Testis (tissue), 3 donors: ENCODE measurements around the gene LNP1. TPM values are rescaled to one million over a fixed set of nuclear protein-coding genes. Genes with fewer than 3 reads are reported as not detected.

Experiments used
- DNase-seq: peaks from one replicate; pipeline ENCODE4 v3.0.0-alpha.2; 2019
- H3K27ac ChIP-seq, 2 donors: fragments of 200-600 bp; sonication (generic); one replicate each; pipeline ENCODE4 v1.5.1; 2019
- H3K27me3 ChIP-seq: fragments of 200-600 bp; sonication (generic); one replicate; pipeline ENCODE4 v1.5.1; 2019
- H3K36me3 ChIP-seq: fragments of 200-600 bp; sonication (generic); one replicate; pipeline ENCODE4 v1.5.1; 2017; ENCODE audit warnings: low read depth; ENCODE audit errors: missing control alignments
- H3K4me1 ChIP-seq: fragments of 200-600 bp; sonication (generic); one replicate; pipeline ENCODE4 v1.5.1; 2019
- H3K4me3 ChIP-seq, 2 donors: fragments of 200-600 bp; sonication (generic); one replicate each; pipeline ENCODE4 v1.5.1; 2017 to 2019
- H3K9me3 ChIP-seq: fragments of 200-600 bp; sonication (generic); one replicate; pipeline ENCODE4 v1.5.1; 2017
- POLR2A ChIP-seq: fragments of 450-650 bp; IDR thresholded peaks from one replicate; pipeline ENCODE4 v1.6.1; 2017; ENCODE audit warnings: antibody characterized with exemption, mild to moderate bottlenecking, moderate library complexity
- WGBS, 2 donors: methylation state at CpG; one replicate each; pipeline ENCODE4 v1.1.5; 2018; 5-methylcytosine and 5-hydroxymethylcytosine counted together
- intact Hi-C: fragments of 100-400 bp; cut with DNase I; formaldehyde crosslinking; loops from one replicate; pipeline ENCODE4 v1.15.1; 2023; ENCODE audit warnings: low total_unique reads
- polyA plus RNA-seq: library from polyadenylated mRNA; stranded (reverse); fragments of 350-450 nt; fragmentation: Illumina TruSeq; extraction: RNeasy Lipid Tissue Mini Kit (QIAGEN cat#74804); gene quantifications from one replicate; pipeline ENCODE4 v1.2.3, GENCODE V29; 2014; ENCODE audit warnings: low read depth, low replicate concordance; ENCODE audit not compliant: insufficient read depth
- total RNA-seq, 2 donors: library from RNA; depleted of rRNA; stranded (reverse); fragments of >200 nt; gene quantifications; one replicate each; pipeline ENCODE4 v1.2.3, GENCODE V29; 2016
- TF ChIP-seq, protein P1 (sequence below), 3 experiments: fragments of 450-650 bp in 2 of 3; fragments of 200-600 bp in 1 of 3; sonication (generic) in 1 of 3; IDR thresholded peaks; one replicate each; pipeline ENCODE4 v1.5.1; 2016 to 2019; ENCODE audit warnings: antibody characterized with exemption in 3 of 3, mild to moderate bottlenecking in 2 of 3, moderate library complexity in 1 of 3

LNP1 gene
- total and polyA plus RNA-seq, 3 donors from 2014 or later, result 14.1 to 57.6 (median 20.9) TPM

DNA sequence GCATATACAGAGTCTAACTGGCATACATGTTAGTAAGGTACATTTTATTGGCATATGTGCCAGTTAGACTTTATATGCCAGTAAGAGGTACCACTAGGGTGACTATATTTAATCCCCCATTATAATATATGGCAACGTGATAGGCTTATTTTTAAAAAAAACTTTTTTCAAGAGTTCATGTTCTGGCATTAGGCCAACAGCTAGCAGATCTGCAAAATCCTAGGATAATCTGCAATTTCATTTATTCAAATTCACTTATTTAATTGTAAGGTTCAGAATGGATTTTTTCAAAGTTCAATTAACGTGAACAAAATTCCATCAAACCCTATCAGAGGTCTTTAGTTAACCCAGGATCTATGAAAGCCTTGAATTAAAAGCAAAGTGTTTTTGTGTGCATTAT is 34.9 kb upstream of the LNP1 start:
- no peak for DNase-seq
- no peak for TF ChIP-seq POLR2A
- TF ChIP-seq, protein P1, sequence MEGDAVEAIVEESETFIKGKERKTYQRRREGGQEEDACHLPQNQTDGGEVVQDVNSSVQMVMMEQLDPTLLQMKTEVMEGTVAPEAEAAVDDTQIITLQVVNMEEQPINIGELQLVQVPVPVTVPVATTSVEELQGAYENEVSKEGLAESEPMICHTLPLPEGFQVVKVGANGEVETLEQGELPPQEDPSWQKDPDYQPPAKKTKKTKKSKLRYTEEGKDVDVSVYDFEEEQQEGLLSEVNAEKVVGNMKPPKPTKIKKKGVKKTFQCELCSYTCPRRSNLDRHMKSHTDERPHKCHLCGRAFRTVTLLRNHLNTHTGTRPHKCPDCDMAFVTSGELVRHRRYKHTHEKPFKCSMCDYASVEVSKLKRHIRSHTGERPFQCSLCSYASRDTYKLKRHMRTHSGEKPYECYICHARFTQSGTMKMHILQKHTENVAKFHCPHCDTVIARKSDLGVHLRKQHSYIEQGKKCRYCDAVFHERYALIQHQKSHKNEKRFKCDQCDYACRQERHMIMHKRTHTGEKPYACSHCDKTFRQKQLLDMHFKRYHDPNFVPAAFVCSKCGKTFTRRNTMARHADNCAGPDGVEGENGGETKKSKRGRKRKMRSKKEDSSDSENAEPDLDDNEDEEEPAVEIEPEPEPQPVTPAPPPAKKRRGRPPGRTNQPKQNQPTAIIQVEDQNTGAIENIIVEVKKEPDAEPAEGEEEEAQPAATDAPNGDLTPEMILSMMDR (IDR thresholded peaks at IDR 0.05), result no peak
- no peak overlapping the region for H3K4me3 ChIP-seq
- intact Hi-C loops, result no loop called here
- no peaks in the 10 kb centered on the region for H3K4me1 ChIP-seq
- H3K9me3 ChIP-seq, result no peaks in the 10 kb centered on the region
- H3K27ac ChIP-seq, result no peak overlapping the region
- H3K36me3 ChIP-seq, result no peaks in the 10 kb centered on the region
- no peaks in the 10 kb centered on the region for H3K27me3 ChIP-seq
- WGBS, 2 donors, result 83 to 91% methylated on average over 2 of the region's 2 CpGs

DNA sequence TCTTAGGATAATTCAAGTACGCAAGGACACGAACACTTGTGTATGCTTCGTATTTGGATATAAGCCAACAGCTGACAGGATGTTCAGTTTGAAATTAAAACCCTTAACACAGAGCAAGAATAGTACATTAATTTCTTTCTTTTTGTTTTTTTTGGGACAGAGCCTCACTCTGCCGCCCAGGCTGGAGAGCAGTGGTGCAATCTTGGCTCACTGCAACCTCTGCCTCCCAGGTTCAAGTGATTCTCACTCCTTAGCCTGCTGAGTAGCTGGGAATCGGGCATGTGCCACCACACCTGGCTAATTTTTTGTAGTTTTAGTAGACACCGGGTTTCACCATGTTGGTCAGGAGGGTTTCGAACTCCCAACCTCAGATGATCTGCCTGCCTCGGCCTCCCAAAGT is 32.9 kb upstream of the LNP1 start:
- Histone ChIP-seq H3K27ac (no peak overlapping the region), H3K4me3 (no peak overlapping the region), H3K27me3 (no peaks in the 10 kb centered on the region), H3K36me3 (no peaks in the 10 kb centered on the region), H3K9me3 (no peaks in the 10 kb centered on the region), H3K4me1 (no peaks in the 10 kb centered on the region)
- WGBS, 2 donors, result 72 to 81% methylated on average over 8 of the region's 8 CpGs
- DNase-seq, result no peak
- intact Hi-C loops, result no loop called here
- TF ChIP-seq POLR2A, result no peak
- TF ChIP-seq, protein P1 (IDR thresholded peaks at IDR 0.05), result no peak

DNA sequence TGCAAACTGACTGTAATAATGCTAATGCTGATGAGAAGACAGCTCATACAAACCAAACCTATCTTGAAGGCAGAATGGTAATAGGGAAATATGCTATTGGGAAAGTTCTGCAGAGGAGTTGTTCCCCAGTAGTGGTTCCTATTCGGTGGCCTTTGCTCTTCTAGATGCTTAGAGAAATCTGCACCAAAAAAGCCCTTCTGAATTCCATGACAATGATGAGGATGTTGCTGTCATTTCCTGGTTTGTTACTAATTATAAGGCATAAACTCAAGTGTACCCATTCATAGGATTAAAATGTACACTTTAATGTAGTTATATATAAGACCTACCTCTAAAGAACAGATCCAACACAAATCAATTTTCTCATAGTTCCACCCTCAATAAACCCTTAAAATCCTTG is 30.6 kb upstream of the LNP1 start:
- no peak overlapping the region for H3K4me3 ChIP-seq
- H3K36me3 ChIP-seq, result no peaks in the 10 kb centered on the region
- no peaks in the 10 kb centered on the region for H3K27me3 ChIP-seq
- TF ChIP-seq POLR2A, result no peak
- TF ChIP-seq, protein P1 (IDR thresholded peaks at IDR 0.05), result no peak
- no peaks in the 10 kb centered on the region for H3K4me1 ChIP-seq
- DNase-seq, result no peak
- WGBS, 2 donors, result 77 to 100% methylated on average over 1 of the region's 1 CpG
- no peak overlapping the region for H3K27ac ChIP-seq
- intact Hi-C loops, result no loop called here
- no peaks in the 10 kb centered on the region for H3K9me3 ChIP-seq

DNA sequence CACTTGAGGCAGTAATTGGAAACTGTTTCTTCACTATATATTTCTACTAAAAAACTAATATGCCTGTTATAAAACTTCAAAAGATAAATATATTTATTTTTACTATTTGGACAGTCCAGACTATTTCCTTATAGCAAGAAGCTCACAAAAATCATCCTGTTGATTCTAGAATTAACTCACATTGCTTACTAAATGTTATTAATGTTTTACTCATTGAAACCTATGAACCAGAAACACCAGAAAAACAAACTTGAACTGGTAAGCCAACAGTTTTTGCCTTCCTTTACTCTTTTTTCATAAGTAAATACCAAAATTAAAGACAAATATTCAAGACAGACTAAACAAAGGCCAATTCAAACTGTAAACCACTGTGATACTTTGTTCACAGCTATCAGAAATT is 26.8 kb upstream of the LNP1 start:
- DNase-seq, result no peak
- TF ChIP-seq, protein P1 (IDR thresholded peaks at IDR 0.05), result no peak
- TF ChIP-seq POLR2A, result no peak
- intact Hi-C loops, result no loop called here
- Histone ChIP-seq H3K4me3 (no peak overlapping the region), H3K27me3 (no peaks in the 10 kb centered on the region), H3K9me3 (no peaks in the 10 kb centered on the region), H3K36me3 (no peaks in the 10 kb centered on the region), H3K27ac (no peak overlapping the region), H3K4me1 (no peaks in the 10 kb centered on the region)

DNA sequence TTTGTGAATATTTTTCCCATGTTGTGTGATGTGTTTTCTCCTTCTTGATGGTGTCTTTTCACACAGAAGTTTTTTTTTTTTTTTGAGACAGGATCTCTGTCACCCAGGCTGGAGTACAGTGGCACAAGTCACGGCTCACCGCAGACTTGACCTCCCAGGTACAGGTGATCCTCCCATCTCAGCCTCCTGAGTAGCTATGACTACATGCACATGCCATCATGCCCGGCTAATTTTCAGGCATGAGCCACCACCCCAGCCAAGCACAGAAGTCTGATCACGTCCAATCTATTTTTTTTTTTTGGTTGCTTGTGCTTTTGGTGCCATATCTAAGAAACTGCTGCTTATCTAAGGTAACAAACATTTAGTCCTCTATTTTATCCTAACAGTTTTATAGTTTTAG is 25.0 kb upstream of the LNP1 start:
- no peaks in the 10 kb centered on the region for H3K9me3 ChIP-seq
- intact Hi-C loops, result no loop called here
- DNase-seq, result no peak
- TF ChIP-seq, protein P1 (IDR thresholded peaks at IDR 0.05), result no peak
- TF ChIP-seq POLR2A, result no peak
- WGBS, 2 donors, result 94 to 100% methylated on average over 4 of the region's 4 CpGs
- no peaks in the 10 kb centered on the region for H3K27me3 ChIP-seq
- no peak overlapping the region for H3K4me3 ChIP-seq
- no peaks in the 10 kb centered on the region for H3K36me3 ChIP-seq
- H3K4me1 ChIP-seq, result no peaks in the 10 kb centered on the region
- no peak overlapping the region for H3K27ac ChIP-seq
